HEK293 (cell line): ENCODE results near the gene SEC62.

Experiments
- BCL11A ChIP-seq: fragments of 450-650 bp; formaldehyde crosslinking; IDR thresholded peaks from 2 replicates; pipeline ENCODE4 v1.5.1; 2016; ENCODE audit warnings: low read depth, missing biosample characterization, missing genetic modification characterization
- GLI2 ChIP-seq: fragments of 450-650 bp; formaldehyde crosslinking; IDR thresholded peaks from 2 replicates; pipeline ENCODE4; 2017; ENCODE audit warnings: missing biosample characterization, missing genetic modification characterization, low read depth, borderline replicate concordance
- GLIS2 ChIP-seq: fragments of 450-650 bp; formaldehyde crosslinking; IDR thresholded peaks from 2 replicates; pipeline ENCODE4 v1.5.1; 2016; ENCODE audit warnings: missing biosample characterization, missing genetic modification characterization
- KLF1 ChIP-seq: fragments of 450-650 bp; formaldehyde crosslinking; IDR thresholded peaks from 2 replicates; pipeline ENCODE4 v1.5.1; 2016; ENCODE audit warnings: missing biosample characterization, missing genetic modification characterization
- KLF16 ChIP-seq: fragments of 450-650 bp; formaldehyde crosslinking; IDR thresholded peaks from 2 replicates; pipeline ENCODE4 v1.5.1; 2017; ENCODE audit warnings: missing biosample characterization, missing genetic modification characterization
- OSR2 ChIP-seq: fragments of 450-650 bp; formaldehyde crosslinking; IDR thresholded peaks from 2 replicates; pipeline ENCODE4 v1.5.1; 2016; ENCODE audit warnings: missing biosample characterization, missing genetic modification characterization
- OVOL3 ChIP-seq: fragments of 450-650 bp; formaldehyde crosslinking; IDR thresholded peaks from 2 replicates; pipeline ENCODE4 v1.5.1; 2016; ENCODE audit warnings: missing biosample characterization, missing genetic modification characterization
- RBAK ChIP-seq: fragments of 450-650 bp; formaldehyde crosslinking; IDR thresholded peaks from 2 replicates; pipeline ENCODE4 v1.5.1; 2016; ENCODE audit warnings: missing biosample characterization, missing genetic modification characterization
- WT1 ChIP-seq: fragments of 450-650 bp; formaldehyde crosslinking; IDR thresholded peaks from 2 replicates; pipeline ENCODE4 v1.5.1; 2016; ENCODE audit warnings: missing biosample characterization, missing genetic modification characterization
- YY1 ChIP-seq: fragments of 450-650 bp; formaldehyde crosslinking; IDR thresholded peaks from 2 replicates; pipeline ENCODE4 v1.5.1; 2018; ENCODE audit warnings: missing biosample characterization, missing genetic modification characterization
- YY2 ChIP-seq: fragments of 450-650 bp; formaldehyde crosslinking; IDR thresholded peaks from 2 replicates; pipeline ENCODE4 v1.5.1; 2016; ENCODE audit warnings: missing biosample characterization, missing genetic modification characterization
- ZBTB48 ChIP-seq: fragments of 450-650 bp; formaldehyde crosslinking; IDR thresholded peaks from 2 replicates; pipeline ENCODE4 v1.5.1; 2016; ENCODE audit warnings: missing biosample characterization, missing genetic modification characterization
- ZFP41 ChIP-seq: fragments of 450-650 bp; formaldehyde crosslinking; IDR thresholded peaks from 2 replicates; pipeline ENCODE4 v1.5.1; 2016; ENCODE audit warnings: missing biosample characterization, missing genetic modification characterization, borderline replicate concordance
- ZNF10 ChIP-seq: fragments of 450-650 bp; formaldehyde crosslinking; IDR thresholded peaks from 2 replicates; pipeline ENCODE4 v1.5.1; 2017; ENCODE audit warnings: missing biosample characterization, missing genetic modification characterization
- ZNF132 ChIP-seq: fragments of 450-650 bp; formaldehyde crosslinking; IDR thresholded peaks from 2 replicates; pipeline ENCODE4 v1.5.1; 2017; ENCODE audit warnings: missing biosample characterization, missing genetic modification characterization, borderline replicate concordance
- ZNF223 ChIP-seq: fragments of 450-650 bp; formaldehyde crosslinking; IDR thresholded peaks from 2 replicates; pipeline ENCODE4 v1.5.1; 2016; ENCODE audit warnings: missing biosample characterization, missing genetic modification characterization
- ZNF239 ChIP-seq: fragments of 450-650 bp; formaldehyde crosslinking; IDR thresholded peaks from 2 replicates; pipeline ENCODE4 v1.5.1; 2016; ENCODE audit warnings: missing biosample characterization, missing genetic modification characterization
- ZNF274 ChIP-seq, 2 experiments: fragments of 200-500 bp in 1 of 2; fragments of 450-650 bp in 1 of 2; sonication (Bioruptor generic) in 1 of 2; formaldehyde crosslinking in 1 of 2; IDR thresholded peaks; 2 replicates each; pipeline versions ENCODE4 v1.5.1 to v1.6.1; 2014 to 2016; ENCODE audit warnings: borderline replicate concordance in 1 of 2, inconsistent platforms in 1 of 2, low read length in 1 of 2, missing biosample characterization in 1 of 2, missing genetic modification characterization in 1 of 2
- ZNF324 ChIP-seq: fragments of 450-650 bp; formaldehyde crosslinking; IDR thresholded peaks from 2 replicates; pipeline ENCODE4 v1.5.1; 2016; ENCODE audit warnings: missing biosample characterization, missing genetic modification characterization
- ZNF394 ChIP-seq: fragments of 450-650 bp; formaldehyde crosslinking; IDR thresholded peaks from 2 replicates; pipeline ENCODE4 v1.5.1; 2016; ENCODE audit warnings: missing biosample characterization, missing genetic modification characterization, mild to moderate bottlenecking, moderate library complexity, borderline replicate concordance
- ZNF416 ChIP-seq: fragments of 450-650 bp; formaldehyde crosslinking; IDR thresholded peaks from 2 replicates; pipeline ENCODE4 v1.5.1; 2016; ENCODE audit warnings: missing biosample characterization, missing genetic modification characterization
- ZNF48 ChIP-seq: fragments of 450-650 bp; formaldehyde crosslinking; IDR thresholded peaks from 2 replicates; pipeline ENCODE4 v1.5.1; 2016; ENCODE audit warnings: missing biosample characterization, missing genetic modification characterization
- ZNF529 ChIP-seq: fragments of 450-650 bp; formaldehyde crosslinking; IDR thresholded peaks from 2 replicates; pipeline ENCODE4 v1.5.1; 2017; ENCODE audit warnings: missing genetic modification characterization, missing biosample characterization; ENCODE audit not compliant: insufficient replicate concordance
- ZNF596 ChIP-seq: fragments of 450-650 bp; IDR thresholded peaks from 2 replicates; pipeline ENCODE4 v1.5.0; 2018; ENCODE audit warnings: missing biosample characterization, mild to moderate bottlenecking, missing genetic modification characterization, moderate library complexity
- ZNF777 ChIP-seq: fragments of 450-650 bp; formaldehyde crosslinking; IDR thresholded peaks from 2 replicates; pipeline ENCODE4 v1.5.1; 2017; ENCODE audit warnings: missing biosample characterization, missing genetic modification characterization, borderline replicate concordance
- ZNF792 ChIP-seq: fragments of 450-650 bp; formaldehyde crosslinking; IDR thresholded peaks from 2 replicates; pipeline ENCODE4 v1.5.1; 2016; ENCODE audit warnings: missing biosample characterization, missing genetic modification characterization
- ZNF830 ChIP-seq: fragments of 450-650 bp; IDR thresholded peaks from 2 replicates; pipeline ENCODE4 v1.5.0; 2018; ENCODE audit warnings: missing biosample characterization, missing genetic modification characterization, low read depth, mild to moderate bottlenecking, moderate library complexity
- ZNF837 ChIP-seq: fragments of 450-650 bp; formaldehyde crosslinking; IDR thresholded peaks from 2 replicates; pipeline ENCODE4 v1.5.1; 2016; ENCODE audit warnings: missing biosample characterization, missing genetic modification characterization
- ZNF843 ChIP-seq: fragments of 450-650 bp; formaldehyde crosslinking; IDR thresholded peaks from 2 replicates; pipeline ENCODE4 v1.5.1; 2016; ENCODE audit warnings: missing biosample characterization, missing genetic modification characterization
- ZSCAN23 ChIP-seq: fragments of 450-650 bp; formaldehyde crosslinking; IDR thresholded peaks from 2 replicates; pipeline ENCODE4 v1.5.1; 2016; ENCODE audit warnings: missing biosample characterization, missing genetic modification characterization
- TF ChIP-seq, protein P1 (sequence below): fragments of 450-650 bp; formaldehyde crosslinking; IDR thresholded peaks from 2 replicates; pipeline ENCODE4 v1.5.1; 2016; ENCODE audit warnings: missing biosample characterization, missing genetic modification characterization
- TF ChIP-seq, protein P2 (sequence below): fragments of 450-650 bp; formaldehyde crosslinking; IDR thresholded peaks from 2 replicates; pipeline ENCODE4 v1.5.1; 2016; ENCODE audit warnings: missing biosample characterization, missing genetic modification characterization
- TF ChIP-seq, protein P3 (sequence below): fragments of 450-650 bp; formaldehyde crosslinking; IDR thresholded peaks from 2 replicates; pipeline ENCODE4 v1.5.1; 2016; ENCODE audit warnings: missing biosample characterization, missing genetic modification characterization
- TF ChIP-seq, protein P4 (sequence below): fragments of 450-650 bp; formaldehyde crosslinking; IDR thresholded peaks from 2 replicates; pipeline ENCODE4 v1.5.1; 2016; ENCODE audit warnings: missing biosample characterization, missing genetic modification characterization

Gene SEC62

DNA sequence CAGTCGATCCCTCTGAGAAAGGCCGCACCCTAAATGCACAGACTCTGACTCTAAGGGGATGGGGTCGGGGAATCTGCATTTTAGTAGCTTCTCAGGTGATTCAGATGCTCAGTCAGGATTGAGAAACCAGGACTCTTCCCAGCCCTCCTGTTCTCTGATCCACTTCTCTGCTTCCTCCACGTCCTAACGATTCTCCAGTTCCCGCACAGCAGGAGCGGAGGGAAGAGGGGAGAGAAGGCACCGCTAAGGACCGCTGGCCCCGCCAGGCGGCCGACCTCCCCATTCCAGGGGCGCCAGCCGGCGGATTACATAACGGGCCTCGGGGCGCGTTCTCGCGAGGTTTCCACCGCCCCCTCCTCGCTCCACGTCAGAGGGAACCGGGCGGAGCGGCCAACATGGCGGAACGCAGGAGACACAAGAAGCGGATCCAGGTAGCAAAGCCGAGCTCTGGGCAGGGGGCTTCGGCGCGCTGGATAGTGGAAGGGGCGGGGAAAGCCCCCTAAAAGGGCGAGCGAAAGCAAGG is at the start of gene SEC62 (continued):
- TF ChIP-seq ZBTB48: peak; percentile 52; the same call in 1 of the 2 replicates
- TF ChIP-seq ZFP41 (tag by site-specific recombination): no peak
- TF ChIP-seq, protein P1, sequence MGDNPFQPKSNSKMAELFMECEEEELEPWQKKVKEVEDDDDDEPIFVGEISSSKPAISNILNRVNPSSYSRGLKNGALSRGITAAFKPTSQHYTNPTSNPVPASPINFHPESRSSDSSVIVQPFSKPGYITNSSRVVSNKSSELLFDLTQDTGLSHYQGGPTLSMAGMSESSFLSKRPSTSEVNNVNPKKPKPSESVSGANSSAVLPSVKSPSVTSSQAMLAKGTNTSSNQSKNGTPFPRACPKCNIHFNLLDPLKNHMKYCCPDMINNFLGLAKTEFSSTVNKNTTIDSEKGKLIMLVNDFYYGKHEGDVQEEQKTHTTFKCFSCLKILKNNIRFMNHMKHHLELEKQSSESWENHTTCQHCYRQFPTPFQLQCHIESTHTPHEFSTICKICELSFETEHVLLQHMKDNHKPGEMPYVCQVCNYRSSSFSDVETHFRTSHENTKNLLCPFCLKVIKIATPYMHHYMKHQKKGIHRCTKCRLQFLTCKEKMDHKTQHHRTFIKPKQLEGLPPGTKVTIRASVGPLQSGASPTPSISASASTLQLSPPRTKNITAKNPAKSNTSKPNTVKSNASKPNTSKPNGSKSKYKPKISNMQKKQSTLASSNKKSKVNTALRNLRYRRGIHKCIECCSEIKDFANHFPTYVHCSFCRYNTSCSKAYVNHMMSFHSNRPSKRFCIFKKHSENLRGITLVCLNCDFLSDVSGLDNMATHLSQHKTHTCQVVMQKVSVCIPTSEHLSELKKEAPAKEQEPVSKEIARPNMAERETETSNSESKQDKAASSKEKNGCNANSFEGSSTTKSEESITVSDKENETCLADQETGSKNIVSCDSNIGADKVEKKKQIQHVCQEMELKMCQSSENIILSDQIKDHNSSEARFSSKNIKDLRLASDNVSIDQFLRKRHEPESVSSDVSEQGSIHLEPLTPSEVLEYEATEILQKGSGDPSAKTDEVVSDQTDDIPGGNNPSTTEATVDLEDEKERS (tag by site-specific recombination): no peak
- no peak for TF ChIP-seq ZNF416 (tag by site-specific recombination)
- peak; percentile 87 for TF ChIP-seq YY2 (tag by site-specific recombination)
- no peak for TF ChIP-seq ZNF10
- TF ChIP-seq KLF16 (tag by site-specific recombination): peak; percentile 96
- TF ChIP-seq KLF1 (tag by site-specific recombination): peak; percentile 58; the same call in 1 of the 2 replicates
- no peak for TF ChIP-seq BCL11A
- no peak for TF ChIP-seq OSR2 (tag by site-specific recombination)
- no peak for TF ChIP-seq ZNF529 (tag by site-specific recombination)
- no peak for TF ChIP-seq ZNF48
- TF ChIP-seq ZNF324 (tag by site-specific recombination): no peak
- TF ChIP-seq, protein P2, sequence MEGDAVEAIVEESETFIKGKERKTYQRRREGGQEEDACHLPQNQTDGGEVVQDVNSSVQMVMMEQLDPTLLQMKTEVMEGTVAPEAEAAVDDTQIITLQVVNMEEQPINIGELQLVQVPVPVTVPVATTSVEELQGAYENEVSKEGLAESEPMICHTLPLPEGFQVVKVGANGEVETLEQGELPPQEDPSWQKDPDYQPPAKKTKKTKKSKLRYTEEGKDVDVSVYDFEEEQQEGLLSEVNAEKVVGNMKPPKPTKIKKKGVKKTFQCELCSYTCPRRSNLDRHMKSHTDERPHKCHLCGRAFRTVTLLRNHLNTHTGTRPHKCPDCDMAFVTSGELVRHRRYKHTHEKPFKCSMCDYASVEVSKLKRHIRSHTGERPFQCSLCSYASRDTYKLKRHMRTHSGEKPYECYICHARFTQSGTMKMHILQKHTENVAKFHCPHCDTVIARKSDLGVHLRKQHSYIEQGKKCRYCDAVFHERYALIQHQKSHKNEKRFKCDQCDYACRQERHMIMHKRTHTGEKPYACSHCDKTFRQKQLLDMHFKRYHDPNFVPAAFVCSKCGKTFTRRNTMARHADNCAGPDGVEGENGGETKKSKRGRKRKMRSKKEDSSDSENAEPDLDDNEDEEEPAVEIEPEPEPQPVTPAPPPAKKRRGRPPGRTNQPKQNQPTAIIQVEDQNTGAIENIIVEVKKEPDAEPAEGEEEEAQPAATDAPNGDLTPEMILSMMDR: peak; percentile 65; the same call in 1 of the 2 replicates
- no peak for TF ChIP-seq ZNF830 (tag by site-specific recombination)
- TF ChIP-seq, protein P3, sequence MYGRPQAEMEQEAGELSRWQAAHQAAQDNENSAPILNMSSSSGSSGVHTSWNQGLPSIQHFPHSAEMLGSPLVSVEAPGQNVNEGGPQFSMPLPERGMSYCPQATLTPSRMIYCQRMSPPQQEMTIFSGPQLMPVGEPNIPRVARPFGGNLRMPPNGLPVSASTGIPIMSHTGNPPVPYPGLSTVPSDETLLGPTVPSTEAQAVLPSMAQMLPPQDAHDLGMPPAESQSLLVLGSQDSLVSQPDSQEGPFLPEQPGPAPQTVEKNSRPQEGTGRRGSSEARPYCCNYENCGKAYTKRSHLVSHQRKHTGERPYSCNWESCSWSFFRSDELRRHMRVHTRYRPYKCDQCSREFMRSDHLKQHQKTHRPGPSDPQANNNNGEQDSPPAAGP: peak; percentile 78; the same call in 1 of the 2 replicates
- TF ChIP-seq ZNF837 (tag by site-specific recombination): no peak
- no peak for TF ChIP-seq ZNF792 (tag by site-specific recombination)
- TF ChIP-seq, protein P4, sequence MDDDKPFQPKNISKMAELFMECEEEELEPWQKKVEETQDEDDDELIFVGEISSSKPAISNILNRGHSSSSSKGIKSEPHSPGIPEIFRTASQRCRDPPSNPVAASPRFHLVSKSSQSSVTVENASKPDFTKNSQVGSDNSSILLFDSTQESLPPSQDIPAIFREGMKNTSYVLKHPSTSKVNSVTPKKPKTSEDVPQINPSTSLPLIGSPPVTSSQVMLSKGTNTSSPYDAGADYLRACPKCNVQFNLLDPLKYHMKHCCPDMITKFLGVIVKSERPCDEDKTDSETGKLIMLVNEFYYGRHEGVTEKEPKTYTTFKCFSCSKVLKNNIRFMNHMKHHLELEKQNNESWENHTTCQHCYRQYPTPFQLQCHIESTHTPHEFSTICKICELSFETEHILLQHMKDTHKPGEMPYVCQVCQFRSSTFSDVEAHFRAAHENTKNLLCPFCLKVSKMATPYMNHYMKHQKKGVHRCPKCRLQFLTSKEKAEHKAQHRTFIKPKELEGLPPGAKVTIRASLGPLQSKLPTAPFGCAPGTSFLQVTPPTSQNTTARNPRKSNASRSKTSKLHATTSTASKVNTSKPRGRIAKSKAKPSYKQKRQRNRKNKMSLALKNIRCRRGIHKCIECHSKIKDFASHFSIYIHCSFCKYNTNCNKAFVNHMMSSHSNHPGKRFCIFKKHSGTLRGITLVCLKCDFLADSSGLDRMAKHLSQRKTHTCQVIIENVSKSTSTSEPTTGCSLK (tag by site-specific recombination): no peak
- TF ChIP-seq ZNF274 (IDR thresholded peaks at IDR 0.05; ENCODE audit: low read length): no peak
- no peak for TF ChIP-seq ZNF274 (tag by site-specific recombination; IDR thresholded peaks at IDR 0.05; ENCODE audit: borderline replicate concordance)
- no peak for TF ChIP-seq ZNF132 (tag by site-specific recombination)
- TF ChIP-seq ZNF394 (tag by site-specific recombination): no peak
- TF ChIP-seq YY1 (tag by site-specific recombination): peak; percentile 92
- TF ChIP-seq RBAK (tag by site-specific recombination): no peak
- TF ChIP-seq ZNF843 (tag by site-specific recombination): no peak
- no peak for TF ChIP-seq ZNF239
- TF ChIP-seq ZNF223: no peak
- TF ChIP-seq ZNF777 (tag by site-specific recombination): no peak
- TF ChIP-seq GLI2 (tag by site-specific recombination): no peak
- peak; percentile 98 for TF ChIP-seq OVOL3 (tag by site-specific recombination)
- TF ChIP-seq ZNF596: no peak; the same call in 1 of the 2 replicates
- TF ChIP-seq GLIS2 (tag by site-specific recombination): no peak
- TF ChIP-seq ZSCAN23 (tag by site-specific recombination): no peak
- TF ChIP-seq WT1 (tag by site-specific recombination): no peak
